ENCODE results near the gene DEAF1.
"Not testable (repeated sequence)": the region's sequence is repeated elsewhere in the genome, so short reads cannot be mapped to it uniquely, and the experiment has no call there.

Gene DEAF1, protein sequence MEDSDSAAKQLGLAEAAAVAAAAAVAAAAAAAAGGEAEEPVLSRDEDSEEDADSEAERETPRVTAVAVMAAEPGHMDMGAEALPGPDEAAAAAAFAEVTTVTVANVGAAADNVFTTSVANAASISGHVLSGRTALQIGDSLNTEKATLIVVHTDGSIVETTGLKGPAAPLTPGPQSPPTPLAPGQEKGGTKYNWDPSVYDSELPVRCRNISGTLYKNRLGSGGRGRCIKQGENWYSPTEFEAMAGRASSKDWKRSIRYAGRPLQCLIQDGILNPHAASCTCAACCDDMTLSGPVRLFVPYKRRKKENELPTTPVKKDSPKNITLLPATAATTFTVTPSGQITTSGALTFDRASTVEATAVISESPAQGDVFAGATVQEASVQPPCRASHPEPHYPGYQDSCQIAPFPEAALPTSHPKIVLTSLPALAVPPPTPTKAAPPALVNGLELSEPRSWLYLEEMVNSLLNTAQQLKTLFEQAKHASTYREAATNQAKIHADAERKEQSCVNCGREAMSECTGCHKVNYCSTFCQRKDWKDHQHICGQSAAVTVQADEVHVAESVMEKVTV

DNA sequence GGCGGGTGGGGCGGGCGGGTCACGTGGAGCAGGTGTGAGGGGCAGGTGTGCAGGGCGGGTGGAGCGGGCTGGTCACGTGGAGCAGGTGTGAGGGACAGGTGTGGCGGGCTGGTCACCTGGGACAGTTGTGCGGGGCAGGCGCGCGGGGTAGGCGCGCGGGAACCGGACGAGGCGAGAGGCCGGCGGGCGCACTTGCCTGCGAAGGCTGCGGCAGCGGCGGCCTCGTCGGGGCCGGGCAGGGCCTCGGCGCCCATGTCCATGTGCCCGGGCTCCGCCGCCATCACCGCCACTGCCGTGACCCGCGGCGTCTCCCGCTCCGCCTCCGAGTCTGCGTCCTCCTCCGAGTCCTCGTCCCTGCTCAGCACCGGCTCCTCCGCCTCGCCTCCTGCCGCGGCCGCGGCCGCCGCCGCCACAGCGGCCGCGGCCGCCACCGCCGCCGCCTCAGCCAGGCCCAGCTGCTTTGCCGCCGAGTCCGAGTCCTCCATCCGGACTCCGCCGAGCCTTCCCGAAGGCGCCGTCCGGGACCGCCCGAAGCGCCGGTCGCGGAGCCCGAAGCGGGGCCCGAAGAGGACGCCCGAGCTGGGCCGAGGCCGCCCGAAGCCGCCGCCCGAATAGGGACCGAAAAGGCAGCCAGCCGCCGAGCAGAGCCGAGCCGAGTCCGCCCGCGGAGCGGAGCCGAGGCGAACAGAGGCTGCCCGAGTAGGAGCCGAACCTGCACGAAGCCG lies at the start of gene DEAF1:
TSS of gene DEAF1 (minus strand) at position 660 of the 725 bp plus-strand sequence. CDS start at position 485, 175 bp downstream.
- DNase-seq (ENCODE audit: low spot score) = peak; percentile 87

DNA sequence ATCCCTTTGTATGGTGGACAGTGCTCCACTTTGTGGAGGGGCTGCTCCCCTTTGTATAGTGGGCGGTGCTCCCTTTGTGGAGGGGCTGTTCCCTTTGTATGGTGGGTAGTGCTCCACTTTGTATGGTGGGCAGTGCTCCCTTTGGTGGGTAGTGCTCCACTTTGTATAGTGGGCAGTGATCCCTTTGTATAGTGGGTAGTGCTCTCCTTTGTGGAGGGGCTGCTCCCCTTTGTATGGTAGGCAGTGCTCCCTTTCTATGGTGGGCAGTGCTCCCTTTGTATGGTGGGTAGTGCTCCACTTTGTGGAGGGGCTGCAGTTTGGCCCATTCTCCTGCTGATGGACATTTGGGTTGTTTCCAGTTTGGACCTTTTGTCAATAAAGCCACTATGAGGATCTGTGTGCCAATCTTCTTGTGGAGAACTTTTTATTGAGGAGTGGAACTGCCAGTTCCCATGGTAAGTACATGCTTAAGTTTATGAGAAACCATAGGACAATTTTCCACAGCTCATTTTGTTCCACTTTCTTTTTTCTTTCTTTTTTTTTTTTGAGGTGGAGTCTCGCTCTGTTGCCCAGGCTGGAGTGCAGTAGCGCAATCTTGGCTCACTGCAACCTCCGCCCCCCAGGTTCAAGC lies 47.7 kb upstream of the DEAF1 start:
- DNase-seq (ENCODE audit: low spot score) = no peak

DNA sequence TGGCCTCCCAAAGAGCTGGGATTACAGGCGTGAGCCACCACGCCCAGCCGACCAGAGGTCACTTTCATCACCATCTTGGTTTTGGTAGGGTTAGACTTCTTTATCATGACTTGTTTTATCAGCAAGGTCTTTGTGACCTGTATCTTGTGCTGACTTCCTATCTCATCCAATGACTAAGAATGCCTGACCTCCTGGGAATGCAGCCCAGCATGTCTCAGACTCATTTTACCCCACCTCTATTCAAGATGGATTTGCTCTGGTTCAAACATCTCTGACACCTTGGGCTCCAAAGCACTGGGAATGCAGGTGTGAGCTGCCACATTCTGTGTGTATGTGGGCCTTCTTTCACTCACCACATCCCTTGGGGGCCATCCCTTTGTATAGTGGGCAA lies 47.1 kb upstream of the DEAF1 start:
- DNase-seq (ENCODE audit: low spot score) = no peak

DNA sequence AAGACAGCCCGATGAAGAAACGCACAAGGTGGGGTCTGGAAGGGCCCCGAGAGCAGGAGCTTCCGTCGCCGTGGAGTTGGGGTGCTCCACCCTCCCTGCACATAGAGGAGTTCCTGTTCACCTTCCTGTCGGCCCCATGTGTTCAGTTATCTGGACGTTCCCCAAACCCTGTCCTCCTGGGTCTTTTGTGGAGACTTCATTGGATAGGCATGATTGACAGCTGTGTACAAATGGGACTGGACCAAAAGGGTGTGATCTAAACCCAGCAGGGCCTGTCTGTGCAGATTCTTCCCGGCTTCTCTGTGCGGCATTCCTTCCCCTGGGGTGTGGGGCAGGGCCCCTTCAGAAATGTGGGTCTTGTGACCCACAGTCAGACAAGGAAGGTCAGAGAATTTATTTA lies 42.9 kb upstream of the DEAF1 start:
- DNase-seq (ENCODE audit: low spot score) = not testable (repeated sequence)

DNA sequence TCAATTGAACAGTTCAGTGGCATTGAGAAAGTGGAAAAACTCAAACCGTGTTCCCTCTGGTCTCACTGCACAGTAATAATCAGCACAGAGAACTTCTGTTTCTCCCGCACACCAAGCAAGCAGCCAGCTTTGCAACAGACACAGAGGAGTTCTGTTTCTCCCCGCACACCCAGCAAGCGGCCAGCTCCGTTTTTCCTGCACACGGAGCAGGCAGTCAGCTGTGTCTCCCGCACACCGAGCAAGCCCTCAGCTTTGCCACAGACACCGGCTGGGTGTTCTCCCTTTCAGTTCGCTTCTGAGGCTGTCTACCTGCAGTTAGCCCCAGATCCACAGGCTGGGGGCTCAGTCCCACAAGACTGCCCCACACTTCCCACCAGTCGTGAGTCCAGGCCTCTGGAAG lies 42.3 kb upstream of the DEAF1 start:
- no peak for DNase-seq (ENCODE audit: low spot score)

DNA sequence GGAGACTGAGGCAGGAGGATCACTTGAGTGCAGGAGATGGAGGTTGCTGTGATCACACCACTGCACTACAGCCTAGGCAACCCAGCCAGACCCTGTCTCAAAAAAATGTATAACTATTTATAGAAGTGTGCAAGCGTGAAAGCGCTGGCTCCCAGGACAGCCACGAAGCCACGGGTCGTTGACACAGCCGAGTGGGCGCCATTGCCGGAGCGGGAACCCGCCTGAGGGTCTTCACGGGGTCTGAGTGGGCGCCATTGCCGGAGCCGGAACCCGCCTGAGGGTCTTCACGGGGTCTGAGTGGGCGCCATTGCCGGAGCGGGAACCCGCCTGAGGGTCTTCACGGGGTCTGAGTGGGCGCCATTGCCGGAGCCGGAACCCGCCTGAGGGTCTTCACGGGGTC lies 39.5 kb upstream of the DEAF1 start:
- not testable (repeated sequence) for DNase-seq (ENCODE audit: low spot score)

DNA sequence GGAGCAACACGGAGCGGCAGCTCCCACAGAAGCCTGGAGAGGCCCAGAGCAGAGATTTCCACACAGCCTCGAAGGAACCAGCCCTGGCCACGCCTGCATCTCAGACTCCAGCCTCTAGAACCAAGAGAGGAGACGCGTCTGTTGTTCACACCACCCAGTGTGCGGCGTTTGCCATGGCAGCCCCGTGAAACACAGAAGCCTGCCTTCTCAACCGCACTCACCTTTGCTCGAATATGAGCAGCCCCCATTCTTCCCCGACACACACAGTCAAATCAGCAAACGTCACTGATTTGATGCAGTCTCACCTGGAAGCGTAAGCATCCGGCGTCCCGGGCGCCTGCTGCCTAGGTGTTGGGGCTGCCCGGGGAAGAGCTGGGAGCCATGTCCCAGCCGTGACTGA lies 38.0 kb upstream of the DEAF1 start:
- no peak for DNase-seq (ENCODE audit: low spot score)

DNA sequence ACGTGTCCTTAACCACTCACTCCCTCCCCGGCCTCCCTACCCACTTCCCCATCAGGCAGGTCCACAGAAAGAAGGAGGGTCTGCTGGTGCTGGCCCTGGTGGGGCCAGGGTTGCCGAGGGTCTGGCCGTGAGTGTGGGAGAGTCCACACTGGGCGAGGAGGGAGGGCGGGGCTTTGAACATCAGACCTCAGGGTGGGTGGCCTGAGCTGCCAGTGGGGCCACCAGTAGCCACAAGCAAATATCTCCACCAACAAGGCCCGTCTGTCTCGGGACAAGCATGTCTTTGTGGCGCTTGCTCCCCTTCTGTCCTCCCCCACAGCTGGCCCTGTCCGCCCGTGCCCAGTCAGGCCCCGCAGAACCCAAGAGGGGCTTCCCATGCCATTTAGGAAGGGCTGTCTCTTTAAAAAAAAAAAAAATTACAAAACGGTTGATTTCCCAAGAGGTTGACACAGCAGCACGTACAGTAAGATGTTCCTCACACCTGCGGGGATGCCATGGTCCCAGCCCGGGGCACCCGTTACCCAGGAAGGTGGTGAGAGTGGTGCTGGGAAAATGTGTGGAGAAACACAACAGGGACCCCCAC lies 34.6 kb upstream of the DEAF1 start:
- no peak for DNase-seq (ENCODE audit: low spot score)

DNA sequence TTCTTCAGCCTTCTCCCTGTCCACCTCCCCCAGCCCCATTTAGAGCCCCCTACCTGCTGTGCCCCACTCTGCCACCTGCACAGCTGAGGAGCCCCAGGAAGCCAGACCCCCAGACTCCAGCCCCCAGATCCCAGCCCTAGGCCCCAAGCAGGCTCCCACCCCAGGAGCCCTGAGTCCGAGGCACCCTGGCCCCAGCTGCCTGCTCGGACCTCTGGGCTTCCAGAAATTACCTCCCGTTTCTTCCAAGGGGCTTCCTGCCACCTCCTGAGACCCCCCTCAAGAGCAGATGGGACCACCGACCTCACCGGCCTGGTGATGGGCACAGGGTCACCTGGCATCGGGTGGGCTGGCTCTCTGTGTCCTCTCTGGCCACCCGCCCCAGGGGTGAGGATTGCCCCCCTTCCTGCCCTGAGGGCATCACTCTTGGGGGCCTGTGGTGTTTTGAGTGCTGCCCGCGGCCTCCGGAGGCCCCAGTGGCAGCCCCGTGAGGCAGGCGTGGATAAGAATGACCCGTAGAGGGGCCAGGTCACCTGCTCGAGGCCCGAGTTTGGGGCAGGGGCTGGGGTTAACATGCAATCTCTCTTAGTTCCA lies 34.0 kb upstream of the DEAF1 start:
- DNase-seq (ENCODE audit: low spot score) = no peak

DNA sequence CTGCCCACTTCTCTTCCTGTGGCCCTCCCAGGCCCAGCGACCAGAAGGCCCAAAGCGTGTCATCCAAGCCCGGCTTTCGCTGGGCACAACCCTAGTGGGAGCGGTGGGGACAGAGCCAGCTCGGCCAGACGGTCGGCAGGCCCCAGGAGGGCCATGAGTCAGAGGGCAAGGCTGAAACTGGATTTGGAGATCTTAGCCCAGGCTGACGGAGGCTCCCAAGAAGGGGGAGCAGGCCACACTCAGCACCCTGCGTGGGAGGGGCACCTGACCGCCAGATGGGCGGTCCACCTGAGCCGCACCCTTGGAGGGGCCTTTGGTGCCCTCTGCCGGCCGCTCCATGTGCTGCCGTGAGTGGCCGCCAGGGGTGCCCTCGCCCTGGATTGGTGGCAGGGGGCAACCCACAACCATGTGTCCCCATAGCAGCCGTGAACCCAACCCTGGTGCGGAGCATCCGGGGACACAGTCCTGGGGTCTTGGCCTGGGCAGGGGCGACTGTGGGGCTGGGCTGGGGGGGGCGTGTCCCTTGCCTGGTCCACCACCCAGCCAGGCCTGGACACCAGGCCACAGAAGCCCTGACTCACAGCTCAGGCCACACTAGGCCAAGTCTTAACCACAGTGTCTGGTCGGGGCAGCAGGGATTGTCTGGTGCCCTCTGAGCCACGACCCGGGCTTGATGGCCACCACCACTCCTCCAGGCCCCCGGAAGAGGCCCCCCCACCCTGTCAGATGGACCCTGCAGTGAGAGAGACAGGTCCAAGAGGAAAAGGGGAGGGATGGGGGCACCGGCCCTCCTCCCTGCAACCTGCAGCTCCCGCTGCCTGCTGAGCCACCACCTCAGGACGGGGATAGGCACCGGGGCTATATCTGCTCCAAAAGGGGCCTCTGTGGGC lies 33.1 kb upstream of the DEAF1 start:
- peak; percentile 91 for DNase-seq (ENCODE audit: low spot score)

DNA sequence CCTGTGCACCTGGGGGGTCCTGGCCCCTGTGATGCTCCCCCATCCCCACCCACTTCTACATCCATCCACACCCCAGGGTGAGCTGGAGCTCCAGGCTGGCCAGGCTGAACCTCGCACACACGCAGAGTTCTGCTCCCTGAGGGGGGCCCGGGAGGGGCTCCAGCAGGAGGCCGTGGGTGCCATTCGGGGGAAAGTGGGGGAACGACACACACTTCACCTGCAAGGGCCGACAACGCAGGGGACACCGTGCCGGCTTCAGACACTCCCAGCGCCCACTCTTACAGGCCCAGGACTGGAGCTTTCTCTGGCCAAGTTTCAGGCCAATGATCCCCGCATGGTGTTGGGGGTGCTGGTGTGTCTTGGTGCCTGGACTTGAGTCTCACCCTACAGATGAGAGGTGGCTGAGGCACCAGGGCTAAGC lies 32.3 kb upstream of the DEAF1 start:
- DNase-seq (ENCODE audit: low spot score) = no peak

DNA sequence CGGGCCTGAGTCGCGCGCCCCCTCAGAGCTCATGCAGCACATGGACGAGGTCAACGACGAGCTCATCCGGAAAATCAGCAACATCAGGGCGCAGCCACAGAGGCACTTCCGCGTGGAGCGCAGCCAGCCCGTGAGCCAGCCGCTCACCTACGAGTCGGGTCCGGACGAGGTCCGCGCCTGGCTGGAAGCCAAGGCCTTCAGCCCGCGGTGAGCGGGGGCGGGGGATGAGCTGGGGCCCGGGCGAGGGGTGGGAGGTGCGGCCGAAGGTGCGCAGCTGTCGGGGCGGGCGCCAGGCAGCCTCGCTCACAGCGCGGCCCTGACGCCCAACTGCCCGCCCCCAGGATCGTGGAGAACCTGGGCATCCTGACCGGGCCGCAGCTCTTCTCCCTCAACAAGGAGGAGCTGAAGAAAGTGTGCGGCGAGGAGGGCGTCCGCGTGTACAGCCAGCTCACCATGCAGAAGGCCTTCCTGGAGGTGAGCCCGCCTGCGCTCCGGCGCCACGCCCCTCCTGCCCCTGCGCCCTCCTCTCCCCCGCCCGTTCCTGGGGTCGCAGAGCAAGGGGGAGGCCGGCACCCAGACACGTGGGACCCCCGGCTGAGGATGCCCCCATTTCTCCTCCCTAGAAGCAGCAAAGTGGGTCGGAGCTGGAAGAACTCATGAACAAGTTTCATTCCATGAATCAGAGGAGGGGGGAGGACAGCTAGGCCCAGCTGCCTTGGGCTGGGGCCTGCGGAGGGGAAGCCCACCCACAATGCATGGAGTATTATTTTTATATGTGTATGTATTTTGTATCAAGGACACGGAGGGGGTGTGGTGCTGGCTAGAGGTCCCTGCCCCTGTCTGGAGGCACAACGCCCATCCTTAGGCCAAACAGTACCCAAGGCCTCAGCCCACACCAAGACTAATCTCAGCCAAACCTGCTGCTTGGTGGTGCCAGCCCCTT lies 31.5 kb upstream of the DEAF1 start:
- peak; percentile 64 for DNase-seq (ENCODE audit: low spot score)

DNA sequence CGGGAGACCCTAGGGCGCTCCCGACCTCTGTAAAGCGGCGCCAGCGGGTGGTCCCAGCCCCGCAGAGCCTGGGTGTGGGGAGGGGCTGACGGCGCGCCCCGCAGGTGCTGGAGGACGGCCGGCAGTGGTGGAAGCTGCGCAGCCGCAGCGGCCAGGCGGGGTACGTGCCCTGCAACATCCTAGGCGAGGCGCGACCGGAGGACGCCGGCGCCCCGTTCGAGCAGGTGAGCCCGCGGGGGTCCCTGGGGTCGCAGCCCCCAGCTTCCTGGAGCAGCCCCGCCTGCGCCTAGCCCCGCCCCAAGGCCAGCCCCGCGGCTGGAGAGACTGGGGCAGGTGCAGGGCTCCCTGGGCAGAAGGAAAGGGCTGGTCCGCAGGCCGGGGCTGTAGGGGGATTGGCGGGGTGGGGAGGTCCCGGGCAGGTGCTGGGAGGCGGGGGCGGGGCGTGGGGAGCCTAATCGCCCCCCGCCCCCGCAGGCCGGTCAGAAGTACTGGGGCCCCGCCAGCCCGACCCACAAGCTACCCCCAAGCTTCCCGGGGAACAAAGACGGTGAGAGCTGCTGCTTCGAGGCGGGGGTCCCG lies 30.7 kb upstream of the DEAF1 start:
- no peak for DNase-seq (ENCODE audit: low spot score)

DNA sequence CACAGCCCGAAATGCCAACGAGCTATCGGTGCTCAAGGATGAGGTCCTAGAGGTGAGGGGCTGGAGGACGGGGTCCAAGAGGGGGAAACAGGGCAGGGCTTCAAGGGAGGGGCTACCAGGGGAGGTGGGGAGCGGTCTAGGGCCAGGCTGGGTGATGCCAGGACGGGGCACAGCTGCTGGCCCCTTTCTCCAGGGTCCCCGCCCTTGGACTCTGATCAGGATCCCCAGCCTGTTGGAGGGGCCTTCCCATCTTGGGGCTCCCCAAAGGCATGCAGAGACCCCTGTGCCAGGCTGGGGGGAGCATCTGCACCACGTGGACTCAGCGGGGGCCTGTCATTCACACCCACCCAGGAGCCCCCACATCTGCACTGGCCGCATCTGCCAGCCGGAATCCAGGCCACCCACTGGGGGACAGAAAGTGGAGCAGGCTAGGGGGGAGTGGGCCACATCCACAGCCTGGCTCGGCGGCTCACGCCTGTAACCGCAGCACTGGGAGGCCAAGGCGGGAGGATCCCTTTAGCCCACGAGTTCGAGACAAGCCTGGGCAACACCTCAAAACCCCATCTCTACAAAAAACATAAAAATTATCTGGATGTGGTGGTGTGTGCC lies 29.9 kb upstream of the DEAF1 start:
- DNase-seq (ENCODE audit: low spot score) = no peak

DNA sequence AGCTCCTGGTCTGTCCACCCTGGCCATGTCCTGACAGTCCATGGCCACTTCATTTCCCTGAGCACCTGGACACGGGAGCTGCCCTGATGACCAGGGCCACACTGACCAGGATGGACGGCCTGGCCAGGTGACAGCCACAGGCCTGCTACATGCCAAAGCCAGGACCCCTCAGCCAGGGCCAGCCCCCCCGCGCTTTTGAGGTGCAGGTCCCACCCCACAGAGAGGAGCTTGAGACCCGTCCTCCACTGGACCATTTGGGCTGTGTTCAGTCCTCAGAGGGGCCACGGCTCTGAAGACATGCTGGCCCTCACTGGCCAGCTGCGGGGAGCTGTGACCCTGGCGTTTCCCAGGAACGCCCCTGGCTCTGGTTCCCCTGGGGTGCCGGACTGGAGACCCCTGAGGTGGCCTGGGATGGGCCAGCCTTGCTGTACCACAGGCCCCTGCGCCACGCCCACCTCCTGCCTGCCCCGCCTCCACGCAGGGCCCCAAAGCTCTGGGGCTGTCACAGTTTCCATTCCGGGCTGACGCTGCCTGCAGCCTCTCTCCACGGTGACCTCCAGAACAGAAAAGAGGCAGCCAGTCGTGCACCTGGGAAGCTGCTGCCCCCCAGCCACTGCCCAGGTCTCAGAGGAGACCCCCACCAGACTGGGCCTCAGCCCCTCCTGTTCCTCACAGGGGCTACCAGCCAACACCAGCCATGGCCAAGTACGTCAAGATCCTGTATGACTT lies 29.2 kb upstream of the DEAF1 start:
- no peak for DNase-seq (ENCODE audit: low spot score)

DNA sequence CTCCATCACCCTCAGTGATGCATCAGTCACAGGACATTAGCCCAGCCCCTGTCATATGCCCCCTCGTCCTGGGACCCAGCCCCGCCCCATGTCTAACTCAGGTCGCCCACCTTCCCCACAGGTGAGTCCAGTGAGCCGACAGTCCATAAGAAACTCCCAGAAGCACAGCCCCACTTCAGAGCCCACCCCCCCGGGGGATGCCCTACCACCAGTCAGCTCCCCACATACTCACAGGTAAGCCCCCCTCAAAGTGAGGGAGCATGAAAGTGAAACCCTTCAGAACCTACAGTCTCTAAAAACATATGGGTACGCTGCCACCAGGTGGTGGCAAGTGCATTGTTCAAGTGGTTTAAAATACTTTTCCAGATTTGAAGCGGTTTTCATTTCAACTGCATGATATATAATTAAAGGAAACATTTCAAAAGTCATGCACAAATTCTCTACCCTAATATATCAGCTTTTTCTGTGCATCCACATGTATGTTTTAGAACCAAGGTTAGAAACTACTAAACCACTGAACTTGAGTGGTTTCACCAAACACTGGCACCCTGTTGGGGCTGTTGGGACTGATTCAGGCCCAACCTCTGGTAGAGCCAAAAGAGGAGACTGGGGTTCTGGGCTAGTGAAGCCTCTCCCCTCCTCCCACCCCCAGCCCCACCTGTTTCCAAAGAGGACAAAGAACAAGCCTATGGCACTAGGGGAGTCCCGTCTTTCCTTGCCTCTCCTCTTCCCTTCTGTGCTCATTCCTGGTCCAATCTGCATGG lies 28.3 kb upstream of the DEAF1 start:
- peak; percentile 60 for DNase-seq (ENCODE audit: low spot score)

DNA sequence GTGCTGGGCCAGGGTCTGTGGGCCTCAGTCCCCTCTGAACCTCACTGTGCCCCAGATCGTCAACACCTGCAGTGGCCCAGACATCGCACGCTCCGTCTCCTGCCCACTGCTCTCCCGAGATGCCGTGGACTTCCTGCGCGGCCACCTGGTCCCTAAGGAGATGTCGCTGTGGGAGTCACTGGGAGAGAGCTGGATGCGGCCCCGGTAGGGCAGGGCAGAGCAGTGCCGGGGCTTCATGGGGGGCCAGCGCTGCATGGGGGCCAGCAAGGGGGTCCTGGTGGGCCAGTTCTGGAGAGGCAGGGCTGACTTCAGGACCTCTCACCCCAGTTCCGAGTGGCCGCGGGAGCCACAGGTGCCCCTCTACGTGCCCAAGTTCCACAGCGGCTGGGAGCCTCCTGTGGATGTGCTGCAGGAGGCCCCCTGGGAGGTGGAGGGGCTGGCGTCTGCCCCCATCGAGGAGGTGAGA lies 27.4 kb upstream of the DEAF1 start:
- DNase-seq (ENCODE audit: low spot score) = no peak

Measured in germinal center (tissue), 1 donor.